Activated CD4-positive, alpha-beta T cell treated with anti-CD3 and anti-CD28 coated beads for 4 hours (primary cell): ENCODE results near the gene DCUN1D2.

ENCODE experiments used
- DNase-seq, 2 donors: peaks; one replicate each; pipeline ENCODE4 v3.0.0-alpha.2; 2020

The DCUN1D2 gene

GRCh38 chr13:113518076-113518803 is 27.7 kb upstream of the DCUN1D2 start:
- no peak for DNase-seq

GRCh38 chr13:113514847-113515246 is 24.3 kb upstream of the DCUN1D2 start:
- DNase-seq, result no peak

GRCh38 chr13:113513761-113514160 is 23.2 kb upstream of the DCUN1D2 start:
- no peak for DNase-seq

- no peak for DNase-seq
These were observed 20.9 kb upstream of the DCUN1D2 start for GRCh38 chr13:113511361-113511760.

- DNase-seq, result no peak
These were observed 20.4 kb upstream of the DCUN1D2 start for GRCh38 chr13:113510871-113511270.

GRCh38 chr13:113509989-113510388 is 19.5 kb upstream of the DCUN1D2 start:
- DNase-seq, result no peak

GRCh38 chr13:113508521-113509254 is 18.2 kb upstream of the DCUN1D2 start:
- no peak for DNase-seq

GRCh38 chr13:113507505-113508345 is 17.2 kb upstream of the DCUN1D2 start:
- DNase-seq, result no peak

- DNase-seq, result no peak
These were observed 16.4 kb upstream of the DCUN1D2 start for GRCh38 chr13:113506871-113507388.

GRCh38 chr13:113506025-113506685 is 15.6 kb upstream of the DCUN1D2 start:
- DNase-seq, result no peak

- DNase-seq, result no peak
These were observed 12.2 kb upstream of the DCUN1D2 start for GRCh38 chr13:113502686-113503085.

- no peak for DNase-seq
These were observed 10.2 kb upstream of the DCUN1D2 start for GRCh38 chr13:113500530-113501265.

GRCh38 chr13:113499936-113500335 is 9.4 kb upstream of the DCUN1D2 start:
- DNase-seq, result no peak

GRCh38 chr13:113498905-113499304 is 8.4 kb upstream of the DCUN1D2 start:
- DNase-seq, result no peak

GRCh38 chr13:113497217-113497616 is 6.7 kb upstream of the DCUN1D2 start:
- no peak for DNase-seq

- no peak for DNase-seq
These were observed 5.1 kb upstream of the DCUN1D2 start for GRCh38 chr13:113495494-113496210.

- DNase-seq, result no peak
These were observed 2.9 kb upstream of the DCUN1D2 start for GRCh38 chr13:113493315-113493951.

GRCh38 chr13:113491982-113492381 is 1.5 kb upstream of the DCUN1D2 start:
- DNase-seq, result no peak

- no peak for DNase-seq
These were observed 940 bp upstream of the DCUN1D2 start for GRCh38 chr13:113491418-113491883.
